Endothelial cell of umbilical vein (primary cell): ENCODE measurements around the gene RAP1GAP. TPM values are rescaled to one million over a fixed set of nuclear protein-coding genes. Genes with fewer than 3 reads are reported as not detected.

ENCODE experiments used
- BruUV-seq: library from RNA; stranded (reverse); fragments of 400-500 nt; replicated peaks from 2 replicates; lab custom pipeline; 2021; lab: Mats Ljungman, UMichigan
- CTCF ChIA-PET: fragments of 300-600, 350-600 bp; sonication (Branson Sonifier 250); formaldehyde crosslinking; loops from one replicate; lab custom pipeline; 2021; ENCODE audit warnings: antibody characterized with exemption, inconsistent platforms; lab: Charles Lee
- POLR2A ChIA-PET: fragments of 300-600, 350-600 bp; sonication (Branson Sonifier 250); formaldehyde crosslinking; loops from one replicate; lab custom pipeline; 2021; ENCODE audit warnings: antibody characterized with exemption, inconsistent platforms; lab: Charles Lee
- DNase-seq: peaks from one replicate; pipeline ENCODE4 v3.0.0-alpha.2; 2011; ENCODE audit warnings: low read depth, low spot score
- FAIRE-seq: peaks from 2 replicates; lab custom pipeline; 2011; peaks lifted over from hg19 to GRCh38; lab: Jason Lieb, UNC
- H2AFZ ChIP-seq: 2 replicates; pipeline ENCODE4 v1.6.0; 2012; ENCODE audit warnings: low read depth, low read length, control low read depth, inconsistent platforms
- H3K27ac ChIP-seq: 2 replicates; pipeline ENCODE4 v1.5.1; 2011; ENCODE audit warnings: low read depth, mild to moderate bottlenecking, control low read depth, low read length, moderate library complexity; ENCODE audit not compliant: insufficient read depth
- H3K27me3 ChIP-seq, 2 experiments: 2 replicates each; pipeline versions ENCODE4 v1.6.0 to v1.6.1; 2011; ENCODE audit warnings: low read length in 2 of 2, mixed read lengths in 1 of 2; ENCODE audit not compliant: control insufficient read depth in 2 of 2, insufficient read depth in 2 of 2
- H3K36me3 ChIP-seq, 2 experiments: 2 replicates in 1 of 2; 3 replicates in 1 of 2; pipeline ENCODE4 v1.5.1; 2011; ENCODE audit warnings: low read length in 2 of 2, mild to moderate bottlenecking in 1 of 2, moderate library complexity in 1 of 2; ENCODE audit not compliant: control insufficient read depth in 2 of 2, insufficient read depth in 2 of 2; ENCODE audit errors: extremely low read depth in 1 of 2
- H3K4me1 ChIP-seq: 3 replicates; pipeline ENCODE4 v1.5.1; 2011; ENCODE audit warnings: mild to moderate bottlenecking, low read length; ENCODE audit not compliant: control insufficient read depth, insufficient read depth; ENCODE audit errors: extremely low read depth
- H3K4me2 ChIP-seq: 2 replicates; pipeline ENCODE4 v1.6.1; 2011; ENCODE audit warnings: low read length, control low read depth, mixed read lengths; ENCODE audit not compliant: insufficient read depth
- H3K4me3 ChIP-seq, 3 experiments: fragments of 200-600 bp in 1 of 3; sonication (generic), shearing (Covaris generic) in 1 of 3; replicated peaks in 1 of 3; 2 replicates each; pipeline ENCODE4 v1.5.1; 2011 to 2016; ENCODE audit warnings: control low read depth in 3 of 3, low read length in 3 of 3, mild to moderate bottlenecking in 2 of 3, inconsistent platforms in 1 of 3, low read depth in 1 of 3, moderate library complexity in 1 of 3; ENCODE audit not compliant: insufficient read depth in 1 of 3
- H3K79me2 ChIP-seq: 2 replicates; pipeline ENCODE4 v1.6.0; 2012; ENCODE audit warnings: low read length, inconsistent platforms; ENCODE audit not compliant: control insufficient read depth, insufficient read depth
- H3K9ac ChIP-seq: replicated peaks from 2 replicates; pipeline ENCODE3; 2011; ENCODE audit warnings: low read length, control low read depth; ENCODE audit not compliant: insufficient read depth; ENCODE audit errors: extremely low read depth
- H3K9me1 ChIP-seq: replicated peaks from 3 replicates; pipeline ENCODE4 v1.6.0; 2011; ENCODE audit warnings: mild to moderate bottlenecking, low read length; ENCODE audit not compliant: control insufficient read depth, insufficient read depth; ENCODE audit errors: extremely low read depth
- H3K9me3 ChIP-seq: replicated peaks from 2 replicates; pipeline ENCODE4 v1.5.1; 2012; ENCODE audit warnings: low read length, inconsistent platforms; ENCODE audit not compliant: control insufficient read depth, insufficient read depth
- H4K20me1 ChIP-seq: replicated peaks from 2 replicates; pipeline ENCODE3; 2011; ENCODE audit warnings: mild to moderate bottlenecking, low read length; ENCODE audit not compliant: control insufficient read depth, insufficient read depth; ENCODE audit errors: extremely low read depth
- CTCF ChIP-seq, 2 donors: IDR thresholded peaks; 1 replicate in 1 of 2; 2 replicates in 1 of 2; pipeline ENCODE4 v1.5.1; 2011; ENCODE audit warnings: low read length in 2 of 2, mild to moderate bottlenecking in 2 of 2, moderate library complexity in 2 of 2, control low read depth in 1 of 2, inconsistent platforms in 1 of 2, low read depth in 1 of 2; ENCODE audit not compliant: insufficient read depth in 1 of 2; ENCODE audit errors: extremely low read depth in 1 of 2
- EZH2 ChIP-seq: IDR thresholded peaks from 2 replicates; pipeline ENCODE4 v1.6.1; 2012; ENCODE audit warnings: borderline replicate concordance, low read depth, mild to moderate bottlenecking, moderate library complexity, low read length, inconsistent platforms; ENCODE audit not compliant: severe bottlenecking
- FOS ChIP-seq: IDR thresholded peaks from 2 replicates; pipeline ENCODE4 v1.6.1; 2011; ENCODE audit warnings: mild to moderate bottlenecking, low read length, moderate library complexity, borderline replicate concordance; ENCODE audit not compliant: insufficient read depth
- JUN ChIP-seq: IDR thresholded peaks from 2 replicates; pipeline ENCODE4 v1.6.1; 2011; ENCODE audit warnings: borderline replicate concordance, low read depth; ENCODE audit not compliant: insufficient read length, insufficient read depth
- MAX ChIP-seq: IDR thresholded peaks from 2 replicates; pipeline ENCODE4 v1.6.1; 2011; ENCODE audit not compliant: insufficient read depth, insufficient read length
- MYC ChIP-seq: IDR thresholded peaks from one replicate; pipeline ENCODE4 v1.6.1; 2011; ENCODE audit warnings: mild to moderate bottlenecking, low read depth, low read length
- POLR2A ChIP-seq: IDR thresholded peaks from 2 replicates; pipeline ENCODE4 v1.6.1; 2012; ENCODE audit warnings: low read depth, mild to moderate bottlenecking, control low read depth, low read length
- POLR2AphosphoS5 ChIP-seq: IDR thresholded peaks from 2 replicates; pipeline ENCODE4 v1.6.1; 2012; ENCODE audit warnings: low read depth, mild to moderate bottlenecking, control low read depth, low read length, moderate library complexity; ENCODE audit not compliant: insufficient read depth
- dilution Hi-C: fragments of 300-500 bp; cut with MboI; formaldehyde crosslinking; loops from one replicate; pipeline ENCODE4 v1.15.0; 2019; ENCODE audit warnings: low sequenced_read_pairs; ENCODE audit not compliant: extremely low pct_ligation_motif_present
- intact Hi-C: fragments of 100-400 bp; cut with micrococcal nuclease; formaldehyde crosslinking; loops from one replicate; pipeline ENCODE4 v1.10.0; 2022
- polyA plus RNA-seq, 4 experiments: library from polyadenylated mRNA; depleted of rRNA in 3 of 4; stranded (reverse) in 3 of 4; unstranded in 1 of 4; fragments of >200 nt; gene quantifications; 2 replicates each; pipeline versions ENCODE4 v1.2.1 to v1.2.3, GENCODE V29; 2011 to 2012; ENCODE audit warnings: missing spikeins in 1 of 4
- total RNA-seq: library from RNA; stranded (reverse); gene quantifications from 2 replicates; pipeline ENCODE4 v1.2.3, GENCODE V29; 2021

The RAP1GAP gene
- total and polyA plus RNA-seq, 2 donors (not counting 3 experiments of a cell fraction or from before 2014, with no cell fraction given) = 0.07 to 0.20 TPM

GRCh38 chr1:21550866-21551475, 118.2 kb downstream of the RAP1GAP start:
- no peak overlapping the region for H3K4me3 ChIP-seq
- no peaks in the 10 kb centered on the region for H3K36me3 ChIP-seq
- FAIRE-seq (no peak), DNase-seq (no peak)
- no peaks in the 10 kb centered on the region for H4K20me1 ChIP-seq
- H3K27me3 ChIP-seq = peaks cover 5 to 8% of the 10 kb centered on the region in 2 experiments
- no peak overlapping the region for H3K27ac ChIP-seq
- no peaks in the 10 kb centered on the region for H3K4me1 ChIP-seq
- TF ChIP-seq POLR2A (no peak), POLR2AphosphoS5 (no peak), CTCF (IDR thresholded peaks at IDR 0.05; ENCODE audit: extremely low read depth in 1 of 2, insufficient read depth in 1 of 2, low read depth in 1 of 2, low read length in 2 of 2) (no peak), FOS (no peak), JUN (no peak), EZH2 (no peak), MAX (no peak), MYC (no peak)
- BruUV-seq = no TSS peak
- no peaks in the 10 kb centered on the region for H3K9me3 ChIP-seq
- CTCF ChIA-PET = no interaction called here
- dilution Hi-C loops = no loop called here
- no peak overlapping the region for H3K4me2 ChIP-seq
- intact Hi-C loops = no loop called here
- no peak overlapping the region for H2AFZ ChIP-seq
- H3K9ac ChIP-seq = no peak overlapping the region
- POLR2A ChIA-PET = no interaction called here
- no peaks in the 10 kb centered on the region for H3K9me1 ChIP-seq
- H3K79me2 ChIP-seq = no peaks in the 10 kb centered on the region
